NCI-H524 (cell line): ENCODE results near the gene KLF7.
A peak's percentile ranks its signal among the peaks of the same experiment; 100 is the strongest.

Experiments
- DNase-seq, 2 experiments: peaks; one replicate each; lab custom pipeline; 2025; lab: John Stamatoyannopoulos, UW

KLF7 gene

GRCh38 chr2:207166349-207167098, 776 bp upstream of the KLF7 start:
- peak; percentile 13 to 60 for DNase-seq

DNA sequence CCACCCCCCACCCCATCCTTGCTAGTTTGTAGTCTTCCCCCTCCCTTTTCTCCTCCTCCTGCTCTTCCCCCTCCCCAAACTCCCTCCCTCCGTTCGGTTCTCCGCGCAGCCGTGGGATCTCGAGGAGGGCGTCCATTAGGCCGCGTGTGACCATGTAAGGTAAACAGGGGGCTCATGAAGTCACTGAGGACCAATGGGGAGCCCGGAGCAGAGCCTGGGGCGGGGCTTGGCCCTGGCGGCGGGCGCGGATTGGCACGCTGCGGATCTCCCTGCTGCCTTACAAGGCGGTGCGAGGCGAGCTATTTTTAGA, 246 bp upstream of the KLF7 start:
- DNase-seq, result peak; percentile 97 to 98

DNA sequence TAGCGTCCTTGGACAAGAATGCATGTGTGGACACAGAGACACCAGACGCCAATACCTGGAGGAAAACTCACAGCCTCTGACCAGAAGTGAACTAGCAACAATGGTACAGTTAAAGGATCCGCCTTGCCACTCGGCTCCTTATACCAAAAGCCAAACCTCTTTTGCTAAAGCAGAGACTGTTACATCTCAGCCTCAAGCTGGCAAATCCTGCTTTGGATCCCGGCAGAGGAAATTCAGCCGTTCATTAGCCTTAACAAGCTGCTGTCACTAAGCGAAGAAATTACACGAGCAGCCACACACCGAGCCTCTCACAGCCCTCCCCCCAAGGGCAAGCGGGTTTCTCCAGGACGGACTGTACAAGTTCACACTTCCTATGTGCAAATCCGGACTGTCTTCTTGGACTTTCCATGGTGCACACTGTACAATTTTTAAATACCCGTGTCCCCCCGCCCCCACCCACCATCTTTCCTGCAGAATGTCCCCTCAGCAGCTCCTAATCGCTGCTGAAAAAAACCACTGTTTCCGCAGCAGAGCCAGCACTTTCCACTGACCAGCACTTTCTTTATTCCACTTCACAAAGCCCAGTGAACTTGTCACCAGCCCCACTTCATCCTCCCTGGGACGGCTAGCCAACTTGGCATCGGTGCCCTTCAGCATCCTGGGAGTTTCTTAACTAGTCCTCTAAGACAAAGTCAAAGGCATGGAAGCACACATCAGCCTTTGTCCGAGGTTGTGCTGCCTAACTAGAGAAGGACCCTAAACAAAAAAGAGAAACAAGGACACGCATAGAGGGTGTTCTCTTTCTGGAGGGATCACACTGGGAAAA, 1.5 kb downstream of the KLF7 start:
- peak; percentile 45 to 71 for DNase-seq

DNA sequence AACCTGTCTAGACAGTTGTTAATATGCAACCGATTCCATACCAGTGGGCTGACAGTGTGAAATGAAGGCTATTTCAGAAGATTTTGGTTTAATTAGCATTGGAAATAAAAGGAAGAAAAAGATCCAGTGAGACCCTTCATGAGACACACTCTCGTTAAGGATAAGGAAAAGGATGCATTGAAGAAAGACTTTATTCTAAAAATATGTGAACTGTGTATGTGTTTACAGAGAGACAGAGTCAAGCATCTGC, 2.1 kb downstream of the KLF7 start:
- no peak for DNase-seq

DNA sequence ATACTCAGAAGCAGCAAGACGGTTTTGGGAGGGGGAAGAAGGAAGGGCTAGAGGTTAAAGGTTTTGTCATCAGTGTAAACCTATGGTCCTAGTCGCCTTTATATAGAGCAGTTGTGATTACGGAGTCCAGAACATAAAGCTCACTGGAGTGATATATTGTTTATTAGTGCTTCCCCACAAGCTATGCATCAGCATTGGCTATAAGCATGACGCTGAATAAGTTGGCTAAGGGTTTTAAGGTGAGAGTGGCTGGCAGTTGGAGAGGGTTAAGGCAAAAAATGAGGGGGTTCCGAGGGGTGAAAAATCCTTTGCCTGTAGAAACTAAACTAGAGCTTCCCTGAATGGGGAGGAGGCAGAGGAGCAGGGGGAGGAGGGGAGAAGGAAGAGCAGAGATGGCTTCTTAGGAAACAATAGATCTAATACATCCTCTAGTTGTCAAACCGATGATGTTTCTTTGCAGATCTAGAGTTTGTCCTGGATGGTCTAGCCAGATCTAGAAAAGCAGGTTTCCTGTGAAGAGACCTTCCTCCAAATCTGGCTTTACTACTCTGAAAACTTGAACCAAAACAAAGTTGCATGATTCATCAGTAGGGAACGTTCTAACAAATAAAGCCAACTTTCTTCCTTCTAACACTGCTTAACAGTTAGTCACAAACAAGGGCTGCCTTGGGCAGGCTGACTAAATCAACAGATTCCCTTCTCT, 2.5 kb downstream of the KLF7 start:
- DNase-seq, result no peak

- no peak for DNase-seq
These were observed 3.4 kb downstream of the KLF7 start for GRCh38 chr2:207162316-207162715.

DNA sequence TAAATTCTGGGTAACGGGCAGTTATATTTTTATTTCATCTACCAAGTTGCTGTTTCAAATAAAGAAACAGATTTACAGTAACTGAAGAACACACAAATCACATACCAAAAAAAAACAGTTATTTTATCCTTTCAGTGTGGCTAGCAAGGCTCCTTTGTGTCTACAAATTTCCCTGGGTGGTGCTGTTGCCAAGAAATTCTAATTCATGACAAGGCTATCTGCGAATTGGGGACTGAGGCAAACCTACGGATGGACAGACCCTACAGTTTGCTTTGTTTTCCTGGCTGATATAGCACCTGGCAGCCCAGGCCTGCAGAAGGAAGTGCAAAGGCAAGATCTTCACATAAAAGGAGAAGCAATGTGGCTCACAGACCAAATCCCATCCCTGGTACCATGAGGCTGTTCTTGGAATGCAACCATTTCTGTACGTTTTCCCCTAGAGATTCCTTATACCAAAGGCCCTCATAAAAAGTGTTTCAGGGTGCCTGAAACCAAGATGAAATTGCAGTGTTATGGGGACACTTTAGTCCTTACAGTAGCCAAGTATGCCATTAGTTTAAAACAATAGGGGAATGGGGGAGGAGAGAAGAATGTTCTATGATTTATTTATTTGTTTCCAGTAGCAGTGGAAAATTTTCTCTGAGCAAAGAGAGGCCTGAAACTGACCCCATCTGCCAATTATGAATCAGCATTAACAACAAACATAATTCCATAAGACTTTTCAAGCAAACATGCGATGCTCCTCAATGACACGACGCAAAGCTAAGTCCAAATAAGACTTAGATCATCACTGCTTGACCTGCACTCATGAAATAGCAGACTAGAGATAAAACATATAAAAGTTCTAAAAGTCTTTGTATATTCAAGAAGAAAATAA, 4.3 kb downstream of the KLF7 start:
- DNase-seq, result no peak

DNA sequence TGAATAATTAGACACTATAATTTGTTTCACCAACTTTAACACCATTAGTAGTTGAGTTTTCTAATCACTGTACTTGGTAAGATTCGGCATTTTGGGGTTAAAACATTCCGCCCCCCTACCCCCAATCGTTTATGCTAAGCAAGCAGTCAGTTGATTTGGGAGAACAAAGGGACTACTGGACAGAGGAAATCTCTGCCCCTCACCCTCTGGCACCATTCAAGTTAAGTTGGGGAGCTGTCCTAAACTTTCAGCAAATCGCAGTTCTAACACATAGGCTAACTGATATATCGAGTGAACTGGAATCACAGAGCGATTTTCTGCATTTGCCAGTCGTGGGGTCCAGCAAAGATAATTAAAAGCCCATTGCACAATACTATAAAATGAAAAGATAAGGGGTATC, 5.6 kb downstream of the KLF7 start:
- no peak for DNase-seq

DNA sequence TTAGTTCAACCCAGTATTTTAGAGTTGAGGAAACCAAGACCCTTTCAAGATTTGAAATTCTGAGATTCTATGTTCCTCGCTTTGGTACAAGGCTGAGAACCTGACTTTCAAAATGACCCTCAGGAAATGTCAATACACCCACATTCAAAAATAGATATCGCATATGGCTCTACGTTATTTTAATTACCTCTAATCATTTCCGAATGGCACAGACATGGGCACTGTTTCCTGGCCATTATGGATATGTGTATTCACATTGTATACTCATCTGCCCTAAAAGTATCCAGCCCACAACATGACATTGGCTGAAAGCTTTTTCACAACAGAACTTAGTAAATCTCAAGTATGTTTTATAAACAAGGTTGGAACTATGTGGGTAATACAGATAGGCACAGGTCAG, 6.7 kb downstream of the KLF7 start:
- DNase-seq, result no peak

DNA sequence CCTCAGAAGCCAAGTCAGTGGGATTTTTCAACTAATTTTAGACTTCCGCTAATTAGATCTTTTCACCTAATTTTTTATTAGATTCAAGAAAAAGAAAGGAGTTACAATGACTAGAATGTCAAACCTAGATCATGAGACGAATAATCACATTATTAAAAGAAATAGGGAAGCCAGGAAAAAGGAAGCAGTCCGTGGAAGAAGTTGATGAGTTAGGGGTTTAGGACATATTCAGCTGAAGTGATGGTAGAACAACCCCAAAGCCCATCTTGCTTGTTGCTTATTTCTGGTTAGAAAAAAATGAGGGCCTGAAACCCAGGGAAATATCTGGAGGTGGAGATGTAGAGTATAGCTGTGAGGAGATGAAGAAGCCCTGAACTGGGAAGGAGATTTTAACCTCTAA, 8.0 kb downstream of the KLF7 start:
- DNase-seq, result no peak

GRCh38 chr2:207157162-207157481, 8.6 kb downstream of the KLF7 start:
- no peak for DNase-seq

GRCh38 chr2:207156451-207157161, 9.1 kb downstream of the KLF7 start:
- DNase-seq, result no peak

GRCh38 chr2:207155516-207156444, 10.0 kb downstream of the KLF7 start:
- no peak for DNase-seq

DNA sequence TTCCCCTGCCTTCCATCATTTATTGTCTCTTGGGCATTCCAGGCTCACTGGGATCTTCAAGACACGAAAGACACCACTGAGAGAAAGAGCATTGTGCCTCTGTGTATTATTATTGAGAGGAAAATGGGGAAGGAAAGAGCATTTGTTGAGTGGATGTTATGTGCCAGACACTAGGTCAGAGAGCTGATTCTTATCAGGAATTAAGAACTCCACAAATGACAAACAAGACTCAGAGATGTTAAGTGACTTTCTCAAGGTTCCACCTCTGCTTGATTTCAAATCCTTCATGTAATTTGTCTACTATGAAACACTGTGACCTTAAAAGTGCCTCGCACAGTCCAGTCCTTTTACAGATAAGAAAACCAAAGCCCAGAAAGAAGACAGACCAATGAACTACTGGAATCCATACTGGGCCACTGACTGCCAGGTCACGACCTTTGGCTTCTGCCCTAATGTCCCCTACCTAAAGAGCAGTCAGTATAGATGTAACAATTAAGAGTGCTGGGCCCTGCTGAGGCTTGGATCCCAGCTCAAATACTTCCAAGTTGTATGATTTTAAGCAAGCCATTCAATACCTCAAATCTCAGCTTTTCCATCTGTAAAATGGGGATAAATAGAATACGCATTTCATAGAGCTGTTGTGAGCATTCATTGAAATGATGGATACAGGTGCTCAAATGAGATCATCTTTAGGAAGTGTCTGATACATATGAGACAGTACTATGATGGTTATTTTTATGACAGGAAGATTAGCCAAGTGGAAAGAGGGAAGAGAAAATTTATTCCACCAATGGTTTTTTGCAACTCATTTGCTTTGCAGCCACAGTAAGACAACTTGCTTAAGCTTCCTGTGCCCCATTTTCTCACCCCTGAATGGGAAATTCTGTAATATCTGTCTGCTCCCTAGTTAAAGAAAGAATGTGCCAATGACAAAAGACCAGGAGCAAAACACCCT, 10.9 kb downstream of the KLF7 start:
- no peak for DNase-seq

DNA sequence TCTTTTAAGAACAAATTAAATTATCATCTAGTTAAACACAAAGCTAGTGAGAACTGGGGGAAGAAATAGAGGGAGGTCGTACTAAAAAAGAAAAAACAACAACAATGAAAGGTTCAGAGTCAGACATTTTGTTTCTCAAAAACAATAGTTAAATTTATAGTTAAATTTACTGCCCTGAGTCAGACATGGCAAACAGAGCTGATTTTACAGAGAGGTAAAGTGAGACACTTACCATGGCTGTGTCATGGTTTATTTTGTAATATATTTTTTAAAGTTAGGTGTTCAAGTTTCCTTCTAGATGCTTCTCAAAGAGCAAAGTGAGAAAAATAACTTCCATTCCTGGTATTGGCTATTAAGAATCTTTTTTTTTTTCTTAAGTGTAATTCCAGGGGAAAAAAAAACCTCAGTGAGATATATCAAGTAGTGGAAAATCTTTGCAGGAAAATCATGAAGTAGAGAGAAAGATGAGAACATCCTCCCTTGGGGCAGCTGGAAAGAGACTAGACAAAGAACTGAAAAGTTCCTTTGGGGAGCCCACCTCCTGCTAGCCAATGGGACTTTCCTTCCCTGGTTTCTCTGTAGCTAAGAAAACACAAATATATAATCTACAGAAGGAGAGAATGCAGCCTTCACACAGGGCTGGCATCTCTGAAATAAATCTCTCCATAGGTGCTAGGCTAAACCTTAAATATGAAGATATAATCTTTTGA, 12.3 kb downstream of the KLF7 start:
- DNase-seq, result no peak

DNA sequence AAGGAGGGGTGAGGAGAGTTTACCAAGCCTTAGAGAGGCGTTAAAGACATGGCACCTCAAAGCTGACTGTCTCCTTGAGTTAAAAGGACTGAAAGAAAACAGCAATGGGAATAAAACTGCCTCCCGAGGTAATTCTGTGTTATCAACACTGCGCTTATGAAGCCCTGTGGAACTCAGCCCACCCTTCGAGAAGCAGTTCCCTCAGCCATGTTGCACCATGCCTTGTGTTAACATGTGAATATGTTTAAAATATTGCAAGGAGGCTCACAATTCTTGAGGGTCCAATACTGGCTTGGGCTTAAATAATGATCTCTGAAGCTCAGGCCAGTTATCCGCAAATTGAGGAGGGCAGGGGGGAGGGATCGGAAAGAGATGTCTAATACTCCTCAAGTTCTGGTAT, 14.7 kb downstream of the KLF7 start:
- DNase-seq, result no peak

GRCh38 chr2:207150284-207150683, 15.5 kb downstream of the KLF7 start:
- no peak for DNase-seq

DNA sequence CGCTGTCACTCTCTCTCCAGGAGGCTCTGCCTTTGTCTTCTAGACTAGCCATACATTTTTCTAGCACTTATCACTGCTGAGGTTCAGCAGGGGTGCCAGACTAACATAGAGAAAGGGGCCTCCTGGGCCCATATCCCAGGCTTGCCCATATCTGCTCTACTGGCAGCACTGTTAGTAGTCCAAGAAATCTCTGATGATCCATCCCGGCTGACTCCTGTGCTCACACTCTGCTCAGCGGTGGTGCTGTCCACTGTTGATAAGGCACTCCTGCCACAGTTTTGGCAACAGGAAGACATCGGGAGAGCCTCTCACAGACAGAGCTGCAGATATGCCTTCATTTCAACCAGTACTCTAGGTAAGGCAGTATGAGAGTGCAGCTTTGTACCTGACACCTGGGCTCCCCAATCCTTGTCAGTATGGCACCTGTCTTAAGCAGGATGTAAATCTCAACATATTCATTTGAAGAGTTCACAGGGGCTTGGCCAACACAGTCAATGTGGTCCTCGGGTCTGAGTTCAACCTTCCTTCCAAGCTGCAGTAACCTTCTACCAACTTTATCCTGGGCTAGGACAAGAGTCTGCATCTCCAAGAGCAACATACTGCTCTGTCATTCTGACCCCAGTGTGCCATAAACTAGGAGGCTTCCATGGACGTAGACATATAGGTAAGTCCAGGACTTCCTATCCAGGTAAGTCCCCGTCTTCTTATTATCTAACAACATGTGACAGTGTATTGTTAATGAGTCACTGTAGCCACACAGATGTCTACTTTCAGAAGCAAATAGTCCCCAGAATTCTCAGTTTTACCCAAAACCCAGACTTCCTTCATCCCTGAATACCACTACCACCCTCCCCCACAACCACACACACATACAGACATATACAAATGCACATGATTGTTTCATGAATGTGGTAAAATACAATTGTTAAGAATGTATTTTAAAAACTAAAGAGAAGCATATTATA, 16.2 kb downstream of the KLF7 start:
- no peak for DNase-seq
